ENCODE data around the gene PINK1. TPM values are rescaled to one million over a fixed set of nuclear protein-coding genes. Genes with fewer than 3 reads are reported as not detected.
A peak's percentile ranks its signal among the peaks of the same experiment; 100 is the strongest.
"Not testable (repeated sequence)": the region's sequence is repeated elsewhere in the genome, so short reads cannot be mapped to it uniquely, and the experiment has no call there.

PINK1 gene
- total RNA-seq, 1 donor from 2014 or later = 16.5 TPM

DNA sequence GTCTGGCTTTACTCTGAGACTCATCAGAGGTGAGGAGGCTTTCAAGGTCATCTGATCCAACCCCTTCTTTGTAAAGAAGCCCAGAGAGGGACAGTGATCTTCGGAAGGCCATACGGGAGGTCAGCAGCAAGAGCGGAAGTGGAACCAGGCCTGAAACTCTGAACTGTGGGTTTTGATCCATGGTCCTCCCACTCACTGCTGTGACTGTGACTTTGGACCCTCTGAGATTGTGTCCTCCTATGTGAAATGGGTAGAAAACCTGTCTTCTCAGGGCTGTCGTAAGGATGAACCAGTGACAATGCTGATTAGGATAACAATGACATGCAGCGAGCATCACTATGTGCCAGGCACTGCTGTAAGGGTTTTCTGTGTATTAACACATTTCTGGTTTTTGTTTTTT, 37.7 kb downstream of the PINK1 start:
- Mint-ChIP-seq H3K27ac (ENCODE audit: unreplicated experiment) (no peak overlapping the region), H3K27me3 (ENCODE audit: low read depth) (no peaks in the 10 kb centered on the region), H3K4me3 (no peak overlapping the region), H3K9me3 (no peaks in the 10 kb centered on the region), H3K4me1 (no peaks in the 10 kb centered on the region), H3K36me3 (ENCODE audit: low read depth) (no peaks in the 10 kb centered on the region)
- TF ChIP-seq, protein P1, sequence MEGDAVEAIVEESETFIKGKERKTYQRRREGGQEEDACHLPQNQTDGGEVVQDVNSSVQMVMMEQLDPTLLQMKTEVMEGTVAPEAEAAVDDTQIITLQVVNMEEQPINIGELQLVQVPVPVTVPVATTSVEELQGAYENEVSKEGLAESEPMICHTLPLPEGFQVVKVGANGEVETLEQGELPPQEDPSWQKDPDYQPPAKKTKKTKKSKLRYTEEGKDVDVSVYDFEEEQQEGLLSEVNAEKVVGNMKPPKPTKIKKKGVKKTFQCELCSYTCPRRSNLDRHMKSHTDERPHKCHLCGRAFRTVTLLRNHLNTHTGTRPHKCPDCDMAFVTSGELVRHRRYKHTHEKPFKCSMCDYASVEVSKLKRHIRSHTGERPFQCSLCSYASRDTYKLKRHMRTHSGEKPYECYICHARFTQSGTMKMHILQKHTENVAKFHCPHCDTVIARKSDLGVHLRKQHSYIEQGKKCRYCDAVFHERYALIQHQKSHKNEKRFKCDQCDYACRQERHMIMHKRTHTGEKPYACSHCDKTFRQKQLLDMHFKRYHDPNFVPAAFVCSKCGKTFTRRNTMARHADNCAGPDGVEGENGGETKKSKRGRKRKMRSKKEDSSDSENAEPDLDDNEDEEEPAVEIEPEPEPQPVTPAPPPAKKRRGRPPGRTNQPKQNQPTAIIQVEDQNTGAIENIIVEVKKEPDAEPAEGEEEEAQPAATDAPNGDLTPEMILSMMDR (conservative IDR thresholded peaks at IDR 0.05) = no peak
- DNase-seq (ENCODE audit: low read depth, low spot score) = no peak

DNA sequence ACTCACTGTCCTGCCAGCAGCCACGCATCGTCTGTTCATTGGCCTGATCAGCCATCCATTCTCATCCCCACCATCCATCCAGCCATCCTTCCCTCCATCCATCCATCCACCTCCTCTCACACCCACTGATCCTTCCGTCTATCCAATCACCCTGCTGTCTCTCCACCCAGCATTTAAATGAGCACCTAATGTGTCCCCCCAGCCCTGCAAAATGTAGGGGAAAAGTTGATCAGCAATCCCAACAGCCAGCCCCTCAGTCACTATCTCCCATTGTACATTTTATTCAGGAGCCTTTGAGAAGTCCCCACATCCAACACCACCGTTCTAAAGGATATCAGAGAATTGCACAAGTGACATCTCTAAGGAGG, 39.0 kb downstream of the PINK1 start:
- peak overlapping the region; percentile 94 for H3K27ac Mint-ChIP-seq (ENCODE audit: unreplicated experiment)
- no peaks in the 10 kb centered on the region for H3K27me3 Mint-ChIP-seq (ENCODE audit: low read depth)
- TF ChIP-seq, protein P1 (conservative IDR thresholded peaks at IDR 0.05) = no peak
- no peak for DNase-seq (ENCODE audit: low read depth, low spot score)
- H3K4me3 Mint-ChIP-seq = no peak overlapping the region
- no peaks in the 10 kb centered on the region for H3K36me3 Mint-ChIP-seq (ENCODE audit: low read depth)
- H3K4me1 Mint-ChIP-seq = no peaks in the 10 kb centered on the region
- no peaks in the 10 kb centered on the region for H3K9me3 Mint-ChIP-seq

- H3K27ac Mint-ChIP-seq (ENCODE audit: unreplicated experiment); H3K9me3 Mint-ChIP-seq; H3K27me3 Mint-ChIP-seq (ENCODE audit: low read depth); DNase-seq (ENCODE audit: low read depth, low spot score); H3K4me1 Mint-ChIP-seq; H3K36me3 Mint-ChIP-seq (ENCODE audit: low read depth); H3K4me3 Mint-ChIP-seq: not testable (repeated sequence)
Observed at GRCh38 chr1:20673626-20674025, 40.4 kb downstream of the PINK1 start.

DNA sequence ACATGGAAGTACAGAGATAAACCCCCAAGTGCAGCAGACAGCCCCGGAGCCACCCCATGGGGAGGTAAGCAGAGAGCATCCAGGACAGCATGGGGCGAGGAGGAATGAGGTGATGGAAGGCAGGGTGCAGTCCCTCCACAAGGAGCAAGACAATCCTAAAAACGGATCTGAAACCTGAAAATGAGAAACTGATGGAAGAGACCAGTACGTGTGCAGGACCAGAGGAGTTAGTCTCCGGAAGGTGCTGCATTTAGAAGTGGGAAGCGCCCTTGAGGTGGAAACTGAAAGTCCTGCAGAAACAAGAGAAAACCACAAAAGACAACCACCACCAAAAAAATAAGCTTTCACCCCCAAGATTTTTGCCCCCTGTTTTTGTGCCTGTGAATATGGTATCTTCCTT, 45.3 kb downstream of the PINK1 start:
- Mint-ChIP-seq H3K4me1 (no peaks in the 10 kb centered on the region), H3K27ac (ENCODE audit: unreplicated experiment) (no peak overlapping the region), H3K4me3 (no peak overlapping the region), H3K9me3 (no peaks in the 10 kb centered on the region), H3K27me3 (ENCODE audit: low read depth) (no peaks in the 10 kb centered on the region), H3K36me3 (ENCODE audit: low read depth) (no peaks in the 10 kb centered on the region)
- no peak for DNase-seq (ENCODE audit: low read depth, low spot score)
- TF ChIP-seq, protein P1 (conservative IDR thresholded peaks at IDR 0.05) = no peak

DNA sequence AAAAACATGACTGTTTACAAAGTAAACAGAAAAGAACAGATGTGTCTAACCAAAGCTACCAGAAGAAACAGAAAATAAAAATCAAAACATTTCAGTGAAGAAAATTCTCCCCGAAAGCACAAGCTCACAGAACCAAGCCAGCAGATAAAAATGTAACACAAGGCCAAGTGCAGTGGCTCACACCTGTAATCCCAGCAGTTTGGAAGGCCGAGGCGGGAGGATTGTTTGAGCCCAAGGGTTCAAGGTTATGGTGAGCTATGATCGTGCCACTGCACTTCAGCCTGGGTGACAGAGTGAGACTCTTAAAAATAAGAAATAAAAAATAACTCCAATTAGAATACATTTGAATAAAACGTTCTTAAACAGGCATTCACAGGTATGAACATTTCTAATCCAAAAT, 47.0 kb downstream of the PINK1 start:
- Mint-ChIP-seq H3K27ac (ENCODE audit: unreplicated experiment) (no peak overlapping the region), H3K4me3 (no peak overlapping the region), H3K36me3 (ENCODE audit: low read depth) (no peaks in the 10 kb centered on the region), H3K27me3 (ENCODE audit: low read depth) (no peaks in the 10 kb centered on the region), H3K4me1 (no peaks in the 10 kb centered on the region), H3K9me3 (no peaks in the 10 kb centered on the region)
- DNase-seq (ENCODE audit: low read depth, low spot score) = no peak
- TF ChIP-seq, protein P1 (conservative IDR thresholded peaks at IDR 0.05) = no peak

DNA sequence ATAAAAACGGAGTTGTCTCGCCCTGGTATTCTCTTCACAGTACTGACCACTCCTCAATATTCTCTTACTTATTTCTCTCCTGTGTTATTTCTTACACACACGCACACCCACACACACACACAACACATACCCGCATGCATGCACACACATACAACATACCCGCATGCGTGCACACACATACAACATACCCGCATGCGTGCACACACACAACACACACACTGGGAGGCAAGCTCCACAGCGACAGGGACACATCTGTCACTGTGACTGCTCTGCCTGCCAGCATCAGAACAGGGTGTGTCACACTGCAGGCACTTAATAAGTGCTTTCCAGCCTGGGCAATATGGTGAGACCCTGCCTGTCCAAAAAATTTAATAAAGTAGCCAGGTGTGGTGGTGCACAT, 48.7 kb downstream of the PINK1 start:
- TF ChIP-seq, protein P1 (conservative IDR thresholded peaks at IDR 0.05) = no peak
- Mint-ChIP-seq H3K27me3 (ENCODE audit: low read depth) (no peaks in the 10 kb centered on the region), H3K9me3 (no peaks in the 10 kb centered on the region), H3K4me1 (no peaks in the 10 kb centered on the region), H3K4me3 (no peak overlapping the region), H3K36me3 (ENCODE audit: low read depth) (no peaks in the 10 kb centered on the region), H3K27ac (ENCODE audit: unreplicated experiment) (no peak overlapping the region)
- no peak for DNase-seq (ENCODE audit: low read depth, low spot score)
